SU-DHL-6 (cell line): Measurements from ENCODE around the gene ATP5MG.

Experiments
- H2AFZ ChIP-seq: fragments of 200-600 bp; sonication (generic); 2 replicates; pipeline ENCODE4 v1.6.1; 2014; ENCODE audit warnings: low read depth, mild to moderate bottlenecking, moderate library complexity, mixed read lengths, antibody characterized with exemption, low read length; ENCODE audit not compliant: severe bottlenecking
- H3F3A ChIP-seq: fragments of 200-600 bp; shearing (Covaris generic); 2 replicates; pipeline ENCODE4 v1.6.0; 2016; ENCODE audit warnings: antibody characterized with exemption, mild to moderate bottlenecking; ENCODE audit not compliant: insufficient read depth
- H3K27ac ChIP-seq: fragments of 200-600 bp; sonication (generic); 2 replicates; pipeline ENCODE4 v1.5.1; 2016; ENCODE audit warnings: low read depth, mild to moderate bottlenecking, low read length, moderate library complexity, mixed read lengths
- H3K27me3 ChIP-seq: fragments of 200-600 bp; sonication (generic), shearing (Covaris generic); 2 replicates; pipeline ENCODE4 v1.6.0; 2014; ENCODE audit warnings: mild to moderate bottlenecking, low read length
- H3K36me3 ChIP-seq: fragments of 200-600 bp; sonication (generic); 2 replicates; pipeline ENCODE4 v1.6.1; 2014; ENCODE audit warnings: mild to moderate bottlenecking, low read length, mixed read lengths
- H3K4me2 ChIP-seq: fragments of 300-600, 200-600 bp; shearing (Covaris generic), sonication (generic); 2 replicates; pipeline ENCODE4 v1.6.0; 2014; ENCODE audit warnings: low read length, low read depth, mild to moderate bottlenecking; ENCODE audit not compliant: poor library complexity, severe bottlenecking
- H3K4me3 ChIP-seq: fragments of 200-600 bp; sonication (generic); 2 replicates; pipeline ENCODE4 v1.5.1; 2014; ENCODE audit warnings: antibody characterized with exemption, low read length, mild to moderate bottlenecking, mixed read lengths; ENCODE audit not compliant: insufficient read depth, poor library complexity, severe bottlenecking
- H3K79me2 ChIP-seq: fragments of 200-600 bp; sonication (generic); 2 replicates; pipeline ENCODE4 v1.6.1; 2014; ENCODE audit warnings: mild to moderate bottlenecking, low read length, moderate library complexity; ENCODE audit not compliant: insufficient read depth
- H3K9ac ChIP-seq: fragments of 200-600 bp; sonication (generic); 2 replicates; pipeline ENCODE4 v1.7.0; 2014; ENCODE audit warnings: mild to moderate bottlenecking, low read length
- H3K9me2 ChIP-seq: fragments of 200-600 bp; sonication (generic); replicated peaks from 2 replicates; pipeline ENCODE4 v1.6.1; 2014; ENCODE audit warnings: low read length; ENCODE audit not compliant: insufficient read depth
- H3K9me3 ChIP-seq: fragments of 200-600 bp; sonication (generic); 2 replicates; pipeline ENCODE4 v1.6.1; 2014; ENCODE audit warnings: low read length, mixed read lengths; ENCODE audit not compliant: insufficient read depth
- H4K20me1 ChIP-seq: fragments of 200-600 bp; sonication (generic); 2 replicates; pipeline ENCODE4 v1.6.1; 2014; ENCODE audit warnings: low read depth, mild to moderate bottlenecking, antibody characterized with exemption, low read length, moderate library complexity, mixed read lengths
- EZH2phosphoT487 ChIP-seq: fragments of 200-600 bp; sonication (generic), shearing (Covaris generic); conservative IDR thresholded peaks from 2 replicates; pipeline ENCODE4 v1.6.1; 2018; ENCODE audit warnings: mild to moderate bottlenecking, antibody characterized with exemption, low read length, moderate library complexity, mixed read lengths
- TF ChIP-seq, protein P1 (sequence below): fragments of 200-600 bp; sonication (generic); IDR thresholded peaks from one replicate; pipeline ENCODE4 v1.5.1; 2017; ENCODE audit warnings: antibody characterized with exemption, mild to moderate bottlenecking, low read length, moderate library complexity; ENCODE audit not compliant: insufficient read depth, poor library complexity, severe bottlenecking

The ATP5MG gene

DNA sequence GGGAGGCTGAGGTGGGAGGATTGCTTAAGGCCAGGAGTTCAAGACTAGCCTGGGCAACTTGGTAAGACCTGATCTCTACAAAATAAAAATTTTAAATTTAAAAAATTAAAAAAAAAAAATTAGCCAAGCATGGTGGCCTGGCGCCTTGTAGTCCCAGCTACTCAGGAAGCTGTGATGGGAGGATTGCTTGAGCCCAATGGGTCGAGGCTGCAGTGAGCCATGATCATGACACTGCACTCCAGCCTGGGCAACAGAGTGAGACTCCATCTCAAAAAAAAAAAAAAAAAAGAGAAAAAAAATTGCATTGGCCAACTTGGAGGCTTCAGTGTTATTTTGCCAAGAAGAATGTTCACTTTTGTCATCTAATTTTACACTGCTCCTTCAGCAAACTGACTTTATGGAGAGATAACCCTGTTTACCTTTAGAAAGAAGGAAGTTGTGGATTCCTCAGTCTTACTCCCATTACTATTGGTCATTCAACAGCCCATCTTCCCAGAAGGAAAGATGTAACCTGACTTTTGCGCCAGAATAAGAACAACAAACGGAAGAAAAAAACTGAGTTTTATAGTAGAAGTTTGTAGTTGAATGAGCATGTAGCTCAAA is 48.0 kb downstream of the ATP5MG start:
- H3K79me2 ChIP-seq, result peaks cover 87% of the 10 kb centered on the region
- peaks cover 8% of the 10 kb centered on the region; the same call in 1 of the 2 replicates for H4K20me1 ChIP-seq
- TF ChIP-seq, protein P1, sequence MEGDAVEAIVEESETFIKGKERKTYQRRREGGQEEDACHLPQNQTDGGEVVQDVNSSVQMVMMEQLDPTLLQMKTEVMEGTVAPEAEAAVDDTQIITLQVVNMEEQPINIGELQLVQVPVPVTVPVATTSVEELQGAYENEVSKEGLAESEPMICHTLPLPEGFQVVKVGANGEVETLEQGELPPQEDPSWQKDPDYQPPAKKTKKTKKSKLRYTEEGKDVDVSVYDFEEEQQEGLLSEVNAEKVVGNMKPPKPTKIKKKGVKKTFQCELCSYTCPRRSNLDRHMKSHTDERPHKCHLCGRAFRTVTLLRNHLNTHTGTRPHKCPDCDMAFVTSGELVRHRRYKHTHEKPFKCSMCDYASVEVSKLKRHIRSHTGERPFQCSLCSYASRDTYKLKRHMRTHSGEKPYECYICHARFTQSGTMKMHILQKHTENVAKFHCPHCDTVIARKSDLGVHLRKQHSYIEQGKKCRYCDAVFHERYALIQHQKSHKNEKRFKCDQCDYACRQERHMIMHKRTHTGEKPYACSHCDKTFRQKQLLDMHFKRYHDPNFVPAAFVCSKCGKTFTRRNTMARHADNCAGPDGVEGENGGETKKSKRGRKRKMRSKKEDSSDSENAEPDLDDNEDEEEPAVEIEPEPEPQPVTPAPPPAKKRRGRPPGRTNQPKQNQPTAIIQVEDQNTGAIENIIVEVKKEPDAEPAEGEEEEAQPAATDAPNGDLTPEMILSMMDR, result no peak
- no peak for TF ChIP-seq EZH2phosphoT487
- H3K27ac ChIP-seq, result no peak overlapping the region
- H3K9ac ChIP-seq, result no peak overlapping the region
- no peaks in the 10 kb centered on the region for H3K9me2 ChIP-seq
- no peaks in the 10 kb centered on the region for H3F3A ChIP-seq
- H3K27me3 ChIP-seq, result no peaks in the 10 kb centered on the region
- H3K9me3 ChIP-seq, result no peaks in the 10 kb centered on the region
- H3K36me3 ChIP-seq, result peaks cover 5% of the 10 kb centered on the region; the same call in 1 of the 2 replicates
- no peak overlapping the region for H3K4me2 ChIP-seq
- H2AFZ ChIP-seq, result no peak overlapping the region
- H3K4me3 ChIP-seq, result no peak overlapping the region

DNA sequence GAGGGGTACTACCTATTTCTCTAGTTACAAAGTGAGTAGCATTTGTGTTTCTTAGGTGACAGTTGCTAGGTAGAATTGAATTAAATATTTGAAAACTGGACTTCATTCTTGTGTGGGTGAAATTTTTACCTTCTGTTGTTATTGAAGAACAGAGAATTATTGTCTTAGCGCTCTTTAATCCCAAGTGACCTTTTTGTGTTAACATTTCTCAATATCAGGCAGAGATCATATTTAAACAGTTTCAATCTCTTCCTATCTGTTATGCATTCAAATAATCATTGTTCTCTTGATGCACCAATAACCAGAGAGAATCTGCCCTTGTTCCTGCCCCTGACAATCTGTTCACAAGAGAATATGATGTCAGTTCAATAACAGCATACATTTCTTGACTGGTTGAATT is 49.0 kb downstream of the ATP5MG start:
- peaks cover 5% of the 10 kb centered on the region; the same call in 1 of the 2 replicates for H3K36me3 ChIP-seq
- H3K27ac ChIP-seq, result no peak overlapping the region
- peaks cover 87% of the 10 kb centered on the region for H3K79me2 ChIP-seq
- H3K27me3 ChIP-seq, result no peaks in the 10 kb centered on the region
- no peaks in the 10 kb centered on the region for H3F3A ChIP-seq
- H2AFZ ChIP-seq, result no peak overlapping the region
- H3K9me3 ChIP-seq, result no peaks in the 10 kb centered on the region
- no peaks in the 10 kb centered on the region; the same call in 1 of the 2 replicates for H4K20me1 ChIP-seq
- no peak overlapping the region for H3K9ac ChIP-seq
- TF ChIP-seq, protein P1, result no peak
- TF ChIP-seq EZH2phosphoT487, result no peak
- H3K4me2 ChIP-seq, result no peak overlapping the region
- no peaks in the 10 kb centered on the region for H3K9me2 ChIP-seq
- no peak overlapping the region for H3K4me3 ChIP-seq
